GM18502 (cell line): ENCODE data around the gene ABHD2.
"Not testable (repeated sequence)": the region's sequence is repeated elsewhere in the genome, so short reads cannot be mapped to it uniquely, and the experiment has no call there.

ENCODE experiments used
- ATAC-seq: cut with Tn5 transposase; IDR thresholded peaks from one replicate; pipeline ENCODE4 v1.9.1; 2021; ENCODE audit warnings: mild to moderate bottlenecking; ENCODE audit not compliant: unreplicated experiment, poor library complexity

Gene ABHD2

GRCh38 chr15:89074402-89075012 is 13.7 kb upstream of the ABHD2 start:
- no peak for ATAC-seq

- no peak for ATAC-seq
These were observed 13.1 kb upstream of the ABHD2 start for GRCh38 chr15:89075101-89075640.

- no peak for ATAC-seq
These were observed 12.4 kb upstream of the ABHD2 start for GRCh38 chr15:89075846-89076245.

GRCh38 chr15:89077750-89078149 is 10.5 kb upstream of the ABHD2 start:
- no peak for ATAC-seq

GRCh38 chr15:89078851-89079810 is 9.1 kb upstream of the ABHD2 start:
- no peak for ATAC-seq

GRCh38 chr15:89081878-89082277 is 6.4 kb upstream of the ABHD2 start:
- no peak for ATAC-seq

GRCh38 chr15:89083246-89083645 is 5.0 kb upstream of the ABHD2 start:
- no peak for ATAC-seq

- ATAC-seq = no peak
These were observed 2.8 kb upstream of the ABHD2 start for GRCh38 chr15:89085289-89085926.

- ATAC-seq = not testable (repeated sequence)
These were observed 2.3 kb upstream of the ABHD2 start for GRCh38 chr15:89085933-89086332.

- not testable (repeated sequence) for ATAC-seq
These were observed 1.9 kb upstream of the ABHD2 start for GRCh38 chr15:89086390-89086789.

- ATAC-seq = no peak
These were observed 961 bp upstream of the ABHD2 start for GRCh38 chr15:89087161-89087829.

- ATAC-seq = no peak
These were observed 504 bp downstream of the ABHD2 start for GRCh38 chr15:89088605-89089315.

- ATAC-seq = no peak
These were observed 1.3 kb downstream of the ABHD2 start for GRCh38 chr15:89089316-89090230.

- no peak for ATAC-seq
These were observed 2.8 kb downstream of the ABHD2 start for GRCh38 chr15:89090791-89091626.

GRCh38 chr15:89091627-89092220 is 3.5 kb downstream of the ABHD2 start:
- no peak for ATAC-seq

GRCh38 chr15:89093509-89093908 is 5.3 kb downstream of the ABHD2 start:
- no peak for ATAC-seq

GRCh38 chr15:89095073-89095472 is 6.8 kb downstream of the ABHD2 start:
- no peak for ATAC-seq
